K562 (cell line): ENCODE results near the gene OTOP1. TPM values are rescaled to one million over a fixed set of nuclear protein-coding genes. Genes with fewer than 3 reads are reported as not detected.
"Not testable (repeated sequence)": the region's sequence is repeated elsewhere in the genome, so short reads cannot be mapped to it uniquely, and the experiment has no call there.

ENCODE experiments used
- ATAC-seq: fragments of 200-7000 bp; cut with Tn5 transposase; 3 replicates; pipeline ENCODE4 v1.9.1; 2020; ENCODE audit warnings: moderate library complexity
- BruUV-seq: library from RNA; stranded (reverse); fragments of 400-500 nt; replicated peaks from 2 replicates; lab custom pipeline; 2021; lab: Mats Ljungman, UMichigan
- CTCF ChIA-PET: fragments of 300-600 bp; formaldehyde crosslinking; extraction: SDS; loops from one replicate; lab custom pipeline; 2021; ENCODE audit warnings: low intra/inter-chr PET ratio; lab: Yijun Ruan, JAX
- POLR2A ChIA-PET: fragments of 300-600, 350-650 bp; sonication (Branson Sonifier 250); formaldehyde crosslinking; extraction: SDS; loops from one replicate; lab custom pipeline; 2021; ENCODE audit warnings: antibody characterized with exemption, inconsistent platforms; lab: Yijun Ruan, JAX
- DNase-seq, 4 experiments: peaks; one replicate each; pipeline versions ENCODE4 v3.0.0 to v3.0.0-alpha.2; 2011 to 2018; ENCODE audit warnings: low spot score in 3 of 4, mixed read lengths in 3 of 4; ENCODE audit errors: extremely low read depth in 1 of 4
- FAIRE-seq: peaks from 2 replicates; lab custom pipeline; 2011; peaks lifted over from hg19 to GRCh38; lab: Jason Lieb, UNC
- H2AFZ ChIP-seq: 2 replicates; pipeline ENCODE4 v1.6.0; 2011; ENCODE audit warnings: low read depth, low read length, control low read depth, inconsistent platforms
- H3K27ac ChIP-seq: fragments of 200-600 bp; 3 replicates; pipeline ENCODE4 v1.8.0; 2011; ENCODE audit warnings: low read depth, mild to moderate bottlenecking, control low read depth, inconsistent platforms, low read length, moderate library complexity, mixed read lengths; ENCODE audit errors: extremely low read depth
- H3K27me3 ChIP-seq, 2 experiments: fragments of 300-600 bp in 1 of 2; 2 replicates in 1 of 2; 3 replicates in 1 of 2; pipeline versions ENCODE4 v1.6.0 to v1.8.0; 2011; ENCODE audit warnings: inconsistent platforms in 2 of 2, low read length in 2 of 2, mild to moderate bottlenecking in 1 of 2, mixed read lengths in 1 of 2, moderate library complexity in 1 of 2; ENCODE audit not compliant: control insufficient read depth in 2 of 2, insufficient read depth in 2 of 2
- H3K36me3 ChIP-seq: fragments of 300-600 bp; 3 replicates; pipeline ENCODE4 v1.8.0; 2011; ENCODE audit warnings: mild to moderate bottlenecking, low read length, inconsistent platforms; ENCODE audit not compliant: control insufficient read depth, insufficient read depth
- H3K4me1 ChIP-seq, 2 experiments: fragments of 200-600 bp in 1 of 2; replicated peaks in 1 of 2; 2 replicates in 1 of 2; 3 replicates in 1 of 2; pipeline versions ENCODE4 v1.5.1 to v1.8.0; 2011; ENCODE audit warnings: inconsistent platforms in 2 of 2, low read length in 2 of 2, mild to moderate bottlenecking in 1 of 2, mixed read lengths in 1 of 2, moderate library complexity in 1 of 2; ENCODE audit not compliant: control insufficient read depth in 2 of 2, insufficient read depth in 2 of 2
- H3K4me2 ChIP-seq: 2 replicates; pipeline ENCODE4 v1.6.1; 2011; ENCODE audit warnings: low read length, control low read depth, inconsistent platforms, mixed read lengths; ENCODE audit not compliant: insufficient read depth
- H3K4me3 ChIP-seq: fragments of 200-600 bp; sonication (generic), shearing (Covaris generic); 2 replicates; pipeline ENCODE4 v1.5.1; 2016; ENCODE audit warnings: control low read depth, inconsistent platforms
- H3K79me2 ChIP-seq: fragments of 200-600 bp; 3 replicates; pipeline ENCODE4 v1.8.0; 2011; ENCODE audit warnings: low read length, inconsistent platforms; ENCODE audit not compliant: control insufficient read depth, insufficient read depth
- H3K9ac ChIP-seq, 2 experiments: 2 replicates each; pipeline versions ENCODE4 v1.6.0 to v1.6.1; 2011; ENCODE audit warnings: low read depth in 2 of 2, low read length in 2 of 2, control low read depth in 1 of 2, inconsistent platforms in 1 of 2, mild to moderate bottlenecking in 1 of 2, mixed read lengths in 1 of 2; ENCODE audit not compliant: insufficient read depth in 1 of 2
- H3K9me1 ChIP-seq: one replicate; pipeline ENCODE4 v1.6.0; 2011; ENCODE audit warnings: inconsistent platforms, mild to moderate bottlenecking, low read length, moderate library complexity; ENCODE audit not compliant: control insufficient read depth, insufficient read depth
- H3K9me3 ChIP-seq: replicated peaks from 2 replicates; pipeline ENCODE4 v1.5.1; 2011; ENCODE audit warnings: low read depth, low read length, inconsistent platforms; ENCODE audit not compliant: control insufficient read depth, insufficient read depth
- H4K20me1 ChIP-seq: replicated peaks from 2 replicates; pipeline ENCODE4 v1.6.1; 2011; ENCODE audit warnings: low read length, inconsistent platforms, mixed read lengths; ENCODE audit not compliant: control insufficient read depth, insufficient read depth
- CBX3 ChIP-seq, 2 experiments: IDR thresholded peaks; 1 replicate in 1 of 2; 2 replicates in 1 of 2; pipeline ENCODE4 v1.6.1; 2012; ENCODE audit warnings: inconsistent platforms in 2 of 2, low read length in 2 of 2, borderline replicate concordance in 1 of 2, control low read depth in 1 of 2
- E2F5 ChIP-seq: sonication (generic); formaldehyde crosslinking; IDR thresholded peaks from 2 replicates; pipeline ENCODE4 v1.8.0; 2022; ENCODE audit warnings: mild to moderate bottlenecking, missing genetic modification reagents
- MECOM ChIP-seq: fragments of 250-450 bp; sonication (Bioruptor Pico); IDR thresholded peaks from 2 replicates; pipeline ENCODE4 v1.8.0; 2022; ENCODE audit warnings: inconsistent platforms
- MEIS2 ChIP-seq: fragments of 450-650 bp; IDR thresholded peaks from 2 replicates; pipeline ENCODE4 v1.6.1; 2014; ENCODE audit warnings: mild to moderate bottlenecking; ENCODE audit not compliant: partially characterized antibody
- WGBS: fragments of 100-300 bp; shearing (Covaris generic); methylation state at CpG from one replicate; pipeline ENCODE4 v1.1.6; 2016; ENCODE audit warnings: low coverage, mixed read lengths; ENCODE audit not compliant: insufficient coverage; ENCODE audit errors: missing lambda C conversion rate; 5-methylcytosine and 5-hydroxymethylcytosine counted together
- in situ Hi-C: fragments of 300-500 bp; cut with MboI; formaldehyde crosslinking; loops from 4 replicates; pipeline ENCODE4 v1.15.0; 2018; ENCODE audit warnings: inconsistent platforms, mixed read lengths
- intact Hi-C: fragments of 100-400 bp; cut with micrococcal nuclease; formaldehyde crosslinking; loops from 2 replicates; pipeline ENCODE4 v1.14.2; 2022
- polyA plus RNA-seq, 8 experiments: library from polyadenylated mRNA; depleted of rRNA in 4 of 8; stranded (reverse) in 5 of 8; unstranded in 3 of 8; fragments of >200 nt; fragmentation: Nextera tagmentation in 2 of 8; fragmentation: Illumina TruSeq in 1 of 8; extraction: Ambion mirVana in 2 of 8; extraction: Trizol in 1 of 8; gene quantifications; 2 replicates each; pipeline versions ENCODE4 v1.2.1 to v1.2.3, GENCODE V29; 2011 to 2014; ENCODE audit warnings: inconsistent platforms in 1 of 8, missing spikeins in 1 of 8
- total RNA-seq, 7 experiments: library from RNA; depleted of rRNA in 6 of 7; stranded (reverse); fragments of >200 nt in 6 of 7; fragmentation: Illumina TruSeq in 2 of 7; extraction: Trizol in 2 of 7; gene quantifications; 2 replicates each; pipeline versions ENCODE4 v1.2.1 to v1.2.3, GENCODE V29; 2011 to 2021; ENCODE audit warnings: low replicate concordance in 1 of 7

Gene OTOP1
- total and polyA plus RNA-seq, 9 of the 15 experiments (the other 6 are each of a cell fraction or from before 2014, with no cell fraction given), result not detected

GRCh38 chr4:4249866-4250265 is 23.1 kb upstream of the OTOP1 start:
- in situ Hi-C loops, result loop anchor here (5.0 kb wide), 1 partner anchor 87 kb away; no protein-coding TSS in a partner anchor

GRCh38 chr4:4249342-4249741 is 22.6 kb upstream of the OTOP1 start:
- BruUV-seq, H3K27me3 ChIP-seq, CTCF ChIA-PET, FAIRE-seq, H3K4me3 ChIP-seq, H3K9me3 ChIP-seq, intact Hi-C loops, in situ Hi-C loops, H3K27ac ChIP-seq, DNase-seq, H2AFZ ChIP-seq, H3K4me1 ChIP-seq, ATAC-seq, H3K9me1 ChIP-seq, H4K20me1 ChIP-seq: not testable (repeated sequence)
- POLR2A ChIA-PET, result interaction anchor here (0.6 to 1.9 kb wide), 3 partner anchors 10 to 75 kb away, joined by 3 to 7 read pairs (median 5); no protein-coding TSS in a partner anchor
- H3K9ac ChIP-seq, result peak overlapping the region in 1 of 2 experiments; percentile 94; a peak in 2 of 4 replicates
- peaks cover 16% of the 10 kb centered on the region for H3K79me2 ChIP-seq
- peak overlapping the region; percentile 90 for H3K4me2 ChIP-seq
- H3K36me3 ChIP-seq, result peaks cover 17% of the 10 kb centered on the region
- WGBS, result 89% methylated on average over 6 of the region's 15 CpGs

More at GRCh38 chr4:4249866-4250265, 23.1 kb upstream of the OTOP1 start:
- no peaks in the 10 kb centered on the region for H3K9me3 ChIP-seq
- POLR2A ChIA-PET, result no interaction called here
- H3K4me1 ChIP-seq, result peaks cover 4 to 8% of the 10 kb centered on the region in 2 experiments; a peak in 3 of 5 replicates
- H3K4me3 ChIP-seq, result no peak overlapping the region
- H3K36me3 ChIP-seq, result peaks cover 12% of the 10 kb centered on the region
- no peaks in the 10 kb centered on the region for H3K9me1 ChIP-seq
- H2AFZ ChIP-seq, result no peak overlapping the region
- BruUV-seq, result no TSS peak
- CTCF ChIA-PET, result no interaction called here
- H4K20me1 ChIP-seq, result no peaks in the 10 kb centered on the region
- H3K4me2 ChIP-seq, result no peak overlapping the region
- peaks cover 9 to 10% of the 10 kb centered on the region in 2 experiments; a peak in 4 of 5 replicates for H3K27me3 ChIP-seq
- TF ChIP-seq E2F5 (CRISPR knock-in tag), result no peak
- TF ChIP-seq CBX3 (IDR thresholded peaks at IDR 0.05; ENCODE audit: borderline replicate concordance in 1 of 2, low read length in 2 of 2), result no peak
- no peak for TF ChIP-seq MECOM
- TF ChIP-seq MEIS2, result no peak
- TF ChIP-seq, all 486 proteins: peak for 0
- peaks cover 16% of the 10 kb centered on the region for H3K79me2 ChIP-seq
- no peak overlapping the region for H3K9ac ChIP-seq
- 73% methylated on average over 8 of the region's 8 CpGs for WGBS
- FAIRE-seq, result no peak
- ATAC-seq, result no peak
- DNase-seq, result no peak
- intact Hi-C loops, result loop anchor here (10.0 kb wide), 1 partner anchor 185 kb away; no protein-coding TSS in a partner anchor
- no peak overlapping the region for H3K27ac ChIP-seq
